H1 (cell line): ENCODE results near the gene A3GALT2. TPM values are rescaled to one million over a fixed set of nuclear protein-coding genes. Genes with fewer than 3 reads are reported as not detected.

ENCODE experiments used
- CTCF ChIA-PET: fragments of 300-600 bp; sonication (Branson Sonifier 250); formaldehyde crosslinking; loops from one replicate; lab custom pipeline; 2021; ENCODE audit not compliant: partially characterized antibody; lab: Charles Lee
- POLR2A ChIA-PET: fragments of 300-600 bp; sonication (Branson Sonifier 250); formaldehyde crosslinking; loops from one replicate; lab custom pipeline; 2021; ENCODE audit warnings: inconsistent platforms; ENCODE audit not compliant: partially characterized antibody; lab: Charles Lee
- DNase-seq, 2 experiments: peaks; one replicate each; pipeline versions ENCODE4 v3.0.0 to v3.0.0-alpha.2; 2010 to 2022; ENCODE audit warnings: low spot score in 2 of 2, low read depth in 1 of 2, mixed read lengths in 1 of 2
- FAIRE-seq: peaks from 2 replicates; lab custom pipeline; 2011; peaks lifted over from hg19 to GRCh38; lab: Jason Lieb, UNC
- H2AFZ ChIP-seq: 2 replicates; pipeline ENCODE4 v1.8.1; 2012; ENCODE audit warnings: low read length, inconsistent platforms
- H2AK5ac ChIP-seq: 2 replicates; pipeline ENCODE4 v1.6.1; 2013; ENCODE audit warnings: low read depth, low read length
- H2BK120ac ChIP-seq: replicated peaks from 2 replicates; pipeline ENCODE3; 2013; ENCODE audit warnings: low read depth, low read length, inconsistent platforms
- H2BK12ac ChIP-seq: 2 replicates; pipeline ENCODE4 v1.6.1; 2013; ENCODE audit warnings: low read depth, low read length
- H2BK15ac ChIP-seq: 2 replicates; pipeline ENCODE4 v1.6.1; 2013; ENCODE audit warnings: low read length
- H2BK20ac ChIP-seq: 2 replicates; pipeline ENCODE4 v1.6.1; 2013; ENCODE audit warnings: low read length
- H2BK5ac ChIP-seq: 2 replicates; pipeline ENCODE4 v1.6.1; 2013; ENCODE audit warnings: low read depth, low read length
- H3K14ac ChIP-seq: 2 replicates; pipeline ENCODE4 v1.6.1; 2013; ENCODE audit warnings: inconsistent platforms; ENCODE audit not compliant: insufficient read length
- H3K18ac ChIP-seq: 2 replicates; pipeline ENCODE4 v1.6.1; 2013; ENCODE audit warnings: low read length; ENCODE audit errors: extremely low read depth
- H3K23ac ChIP-seq: 2 replicates; pipeline ENCODE4 v1.6.1; 2013; ENCODE audit warnings: inconsistent platforms; ENCODE audit not compliant: insufficient read length
- H3K23me2 ChIP-seq: 2 replicates; pipeline ENCODE4 v1.6.1; 2013; ENCODE audit warnings: low read depth, low read length
- H3K27ac ChIP-seq: 2 replicates; pipeline ENCODE4 v1.6.1; 2011; ENCODE audit warnings: low read depth, low read length, inconsistent platforms
- H3K27me3 ChIP-seq, 4 experiments: replicated peaks in 1 of 4; 1 replicate in 1 of 4; 2 replicates in 3 of 4; pipeline versions ENCODE4 v1.6.1 to v1.8.1; 2011 to 2013; ENCODE audit warnings: low read length in 3 of 4, mild to moderate bottlenecking in 3 of 4, inconsistent platforms in 2 of 4, mixed read lengths in 2 of 4, moderate library complexity in 1 of 4; ENCODE audit not compliant: control insufficient read depth in 3 of 4, insufficient read depth in 3 of 4; ENCODE audit errors: extremely low read depth in 1 of 4
- H3K36me3 ChIP-seq, 4 experiments: 2 replicates each; pipeline versions ENCODE4 v1.6.1 to v1.8.1; 2011 to 2013; ENCODE audit warnings: mild to moderate bottlenecking in 4 of 4, low read length in 3 of 4, moderate library complexity in 2 of 4, control low read depth in 1 of 4, inconsistent platforms in 1 of 4; ENCODE audit not compliant: insufficient read depth in 4 of 4, control insufficient read depth in 2 of 4
- H3K4ac ChIP-seq: replicated peaks from 2 replicates; pipeline ENCODE3; 2013; ENCODE audit warnings: low read length, low read depth, mixed read lengths, inconsistent platforms; ENCODE audit not compliant: insufficient read length
- H3K4me1 ChIP-seq, 4 experiments: replicated peaks in 1 of 4; 1 replicate in 1 of 4; 2 replicates in 3 of 4; pipeline versions ENCODE4 v1.6.1 to v1.8.1; 2011 to 2013; ENCODE audit warnings: low read length in 3 of 4, inconsistent platforms in 2 of 4, mixed read lengths in 1 of 4; ENCODE audit not compliant: insufficient read depth in 4 of 4, control insufficient read depth in 3 of 4
- H3K4me2 ChIP-seq, 2 experiments: 2 replicates each; pipeline versions ENCODE4 v1.6.1 to v1.8.1; 2011 to 2013; ENCODE audit warnings: low read depth in 2 of 2, low read length in 2 of 2, control low read depth in 1 of 2, inconsistent platforms in 1 of 2, mild to moderate bottlenecking in 1 of 2; ENCODE audit not compliant: insufficient read depth in 1 of 2
- H3K4me3 ChIP-seq, 4 experiments: fragments of 200-600, 300-600 bp in 1 of 4; sonication (generic), shearing (Covaris generic), sonication (Bioruptor Twin) in 1 of 4; 2 replicates each; pipeline versions ENCODE4 v1.5.1 to v1.8.1; 2011 to 2016; ENCODE audit warnings: low read length in 4 of 4, low read depth in 3 of 4, control low read depth in 2 of 4, inconsistent platforms in 2 of 4, mild to moderate bottlenecking in 2 of 4, mixed read lengths in 1 of 4, moderate library complexity in 1 of 4; ENCODE audit not compliant: insufficient read depth in 2 of 4; ENCODE audit errors: extremely low read depth in 1 of 4
- H3K56ac ChIP-seq: replicated peaks from 2 replicates; pipeline ENCODE3; 2013; ENCODE audit warnings: low read depth, mild to moderate bottlenecking, mixed read lengths, low read length, inconsistent platforms; ENCODE audit not compliant: insufficient read length
- H3K79me1 ChIP-seq: 2 replicates; pipeline ENCODE4 v1.6.1; 2013; ENCODE audit warnings: low read depth, low read length, control low read depth
- H3K79me2 ChIP-seq, 2 experiments: 2 replicates each; pipeline versions ENCODE4 v1.6.1 to v1.8.1; 2012 to 2013; ENCODE audit warnings: low read length in 2 of 2, mild to moderate bottlenecking in 2 of 2, inconsistent platforms in 1 of 2; ENCODE audit not compliant: insufficient read depth in 2 of 2, control insufficient read depth in 1 of 2
- H3K9ac ChIP-seq, 4 experiments: replicated peaks in 1 of 4; 1 replicate in 1 of 4; 2 replicates in 3 of 4; pipeline versions ENCODE4 v1.6.1 to v1.8.1; 2011 to 2013; ENCODE audit warnings: low read depth in 3 of 4, low read length in 3 of 4, control low read depth in 2 of 4, mild to moderate bottlenecking in 2 of 4, moderate library complexity in 2 of 4, inconsistent platforms in 1 of 4; ENCODE audit errors: extremely low read depth in 1 of 4
- H3K9me3 ChIP-seq, 2 experiments: 2 replicates each; pipeline versions ENCODE4 v1.6.1 to v1.8.1; 2012 to 2013; ENCODE audit warnings: mild to moderate bottlenecking in 2 of 2, moderate library complexity in 2 of 2, control low read depth in 1 of 2, inconsistent platforms in 1 of 2, low read depth in 1 of 2, low read length in 1 of 2, mixed read lengths in 1 of 2; ENCODE audit not compliant: insufficient read depth in 2 of 2
- H4K20me1 ChIP-seq, 2 experiments: replicated peaks in 1 of 2; 2 replicates each; pipeline versions ENCODE3 to v1.8.1; 2011 to 2013; ENCODE audit warnings: inconsistent platforms in 2 of 2, low read length in 2 of 2, mild to moderate bottlenecking in 1 of 2; ENCODE audit not compliant: insufficient read depth in 2 of 2, control insufficient read depth in 1 of 2
- H4K5ac ChIP-seq: 2 replicates; pipeline ENCODE4 v1.6.1; 2013; ENCODE audit warnings: low read length, low read depth, mixed read lengths, inconsistent platforms; ENCODE audit not compliant: insufficient read length
- H4K8ac ChIP-seq: 2 replicates; pipeline ENCODE4 v1.8.0; 2013; ENCODE audit warnings: mild to moderate bottlenecking, moderate library complexity, low read length, inconsistent platforms; ENCODE audit not compliant: insufficient read depth; ENCODE audit errors: extremely low read depth
- H4K91ac ChIP-seq: replicated peaks from 2 replicates; pipeline ENCODE3; 2013; ENCODE audit warnings: low read length, mixed read lengths, inconsistent platforms; ENCODE audit not compliant: insufficient read length
- BACH1 ChIP-seq: IDR thresholded peaks from 2 replicates; pipeline ENCODE4 v1.6.1; 2012; ENCODE audit warnings: low read length, improper control_type of control experiment
- CBX8 ChIP-seq: fragments of 300-800, 300-1000 bp; sonication (generic); IDR thresholded peaks from 2 replicates; pipeline ENCODE4 v1.7.1; 2016; ENCODE audit warnings: low read depth, low read length, borderline replicate concordance
- PHF8 ChIP-seq: fragments of 200-600 bp; sonication (generic); conservative IDR thresholded peaks from 2 replicates; pipeline ENCODE4 v1.7.1; 2012; ENCODE audit warnings: low read depth, mild to moderate bottlenecking, inconsistent platforms, low read length, moderate library complexity
- POU5F1 ChIP-seq: IDR thresholded peaks from 2 replicates; pipeline ENCODE4 v1.6.1; 2011; ENCODE audit warnings: low read depth, mild to moderate bottlenecking, low read length, moderate library complexity
- WGBS, 2 experiments: shearing (Covaris generic) in 1 of 2; methylation state at CpG; one replicate each; pipeline versions ENCODE4 v1.1.6 to v1.1.7; 2013 to 2015; ENCODE audit warnings: low lambda C conversion rate in 2 of 2, mixed read lengths in 2 of 2, inconsistent platforms in 1 of 2, low coverage in 1 of 2, missing lambda C conversion rate in 1 of 2; ENCODE audit not compliant: insufficient replicate concordance in 2 of 2, insufficient coverage in 1 of 2, insufficient read length in 1 of 2; ENCODE audit errors: extremely low coverage in 1 of 2, missing lambda C conversion rate in 1 of 2; 5-methylcytosine and 5-hydroxymethylcytosine counted together
- polyA plus RNA-seq, 7 experiments: library from polyadenylated mRNA; depleted of rRNA in 3 of 7; stranded (reverse) in 5 of 7; unstranded in 2 of 7; fragments of >200 nt in 5 of 7; fragments of 200-250 nt in 2 of 7; gene quantifications; 1 replicate in 5 of 7; 2 replicates in 1 of 7; 4 replicates in 1 of 7; pipeline versions ENCODE4 v1.2.1 to v1.2.3, GENCODE V29; 2011 to 2013; ENCODE audit warnings: missing spikeins in 2 of 7, mixed read lengths in 2 of 7
- total RNA-seq: library from RNA; stranded (reverse); fragmentation: NEBNext Ultra II Directional; extraction: Animal tissue kit (Norgen Biotek cat#: 25700); gene quantifications from 2 replicates; pipeline ENCODE4 v1.2.1, GENCODE V29; 2021
- TF ChIP-seq, protein P1 (sequence below): IDR thresholded peaks from 2 replicates; pipeline ENCODE4 v1.6.1; 2011; ENCODE audit warnings: low read depth, mild to moderate bottlenecking, low read length; ENCODE audit not compliant: insufficient read depth

The A3GALT2 gene
- total and polyA plus RNA-seq, 2 of the 8 experiments (the other 6 are each of a cell fraction or from before 2014, with no cell fraction given), result not detected

DNA sequence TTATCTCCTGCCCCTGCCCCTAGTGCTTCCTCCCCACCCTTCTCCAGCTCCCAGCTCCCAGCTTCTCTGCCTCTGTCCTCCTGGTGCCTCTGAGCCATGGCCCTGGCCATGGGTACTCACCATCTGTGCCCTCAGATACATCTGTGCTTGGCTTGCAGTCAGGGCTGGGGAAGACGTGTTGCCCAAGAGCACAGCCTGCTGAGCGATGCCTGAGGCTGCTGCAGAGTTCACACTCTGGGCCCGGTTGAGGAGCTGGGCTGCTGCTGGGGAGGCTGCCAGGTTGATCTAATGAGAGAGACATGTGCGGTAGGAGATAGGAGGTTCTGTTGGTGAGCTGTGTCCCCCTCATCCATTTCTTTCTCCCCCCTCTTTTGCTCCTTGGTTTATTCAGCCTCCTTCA lies 49.4 kb upstream of the A3GALT2 start:
- no peaks in the 10 kb centered on the region for H3K36me3 ChIP-seq
- H3K56ac ChIP-seq, result no peak overlapping the region
- no peak overlapping the region for H3K4ac ChIP-seq
- no peaks in the 10 kb centered on the region for H3K9me3 ChIP-seq
- H4K5ac ChIP-seq, result no peak overlapping the region
- no peak overlapping the region for H2AK5ac ChIP-seq
- TF ChIP-seq POU5F1, result no peak
- no peak for TF ChIP-seq BACH1
- no peak for TF ChIP-seq PHF8
- TF ChIP-seq, protein P1, sequence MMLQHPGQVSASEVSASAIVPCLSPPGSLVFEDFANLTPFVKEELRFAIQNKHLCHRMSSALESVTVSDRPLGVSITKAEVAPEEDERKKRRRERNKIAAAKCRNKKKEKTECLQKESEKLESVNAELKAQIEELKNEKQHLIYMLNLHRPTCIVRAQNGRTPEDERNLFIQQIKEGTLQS, result no peak
- TF ChIP-seq CBX8, result no peak
- ChIA-PET CTCF (interaction anchor here (0.6 to 10.1 kb wide), 7 partner anchors 8 to 250 kb away, joined by 3 to 180 read pairs (median 4); partner anchors contain the start of gene ZSCAN20), POLR2A (no interaction called here)
- no peak overlapping the region for H3K14ac ChIP-seq
- no peak overlapping the region for H3K4me2 ChIP-seq
- H2BK120ac ChIP-seq, result no peak overlapping the region
- no peak overlapping the region for H3K27ac ChIP-seq
- H4K8ac ChIP-seq, result no peak overlapping the region
- H4K91ac ChIP-seq, result no peak overlapping the region
- no peak overlapping the region for H2BK15ac ChIP-seq
- no peak overlapping the region for H2BK20ac ChIP-seq
- no peaks in the 10 kb centered on the region for H4K20me1 ChIP-seq
- FAIRE-seq (no peak), DNase-seq (no peak)
- H3K4me3 ChIP-seq, result no peak overlapping the region
- no peak overlapping the region for H3K9ac ChIP-seq
- H3K27me3 ChIP-seq, result no peaks in the 10 kb centered on the region; a peak in 1 of 7 replicates
- peaks cover 0 to 13% (median 4%) of the 10 kb centered on the region in 4 experiments; a peak in 4 of 7 replicates for H3K4me1 ChIP-seq
- H3K18ac ChIP-seq, result no peak overlapping the region
- H3K23ac ChIP-seq, result no peak overlapping the region
- WGBS, 2 experiments, result 89% methylated on average over 4 of the region's 4 CpGs; no CpG with 5 or more reads in 1 of the 2 experiments
- H2BK12ac ChIP-seq, result no peak overlapping the region
- H3K79me1 ChIP-seq, result no peaks in the 10 kb centered on the region
- H2AFZ ChIP-seq, result no peak overlapping the region
- H2BK5ac ChIP-seq, result no peak overlapping the region
- H3K79me2 ChIP-seq, result no peaks in the 10 kb centered on the region
- no peaks in the 10 kb centered on the region for H3K23me2 ChIP-seq
